ENCODE results near the gene SLC1A7.
A peak's percentile ranks its signal among the peaks of the same experiment; 100 is the strongest.

The SLC1A7 gene

DNA sequence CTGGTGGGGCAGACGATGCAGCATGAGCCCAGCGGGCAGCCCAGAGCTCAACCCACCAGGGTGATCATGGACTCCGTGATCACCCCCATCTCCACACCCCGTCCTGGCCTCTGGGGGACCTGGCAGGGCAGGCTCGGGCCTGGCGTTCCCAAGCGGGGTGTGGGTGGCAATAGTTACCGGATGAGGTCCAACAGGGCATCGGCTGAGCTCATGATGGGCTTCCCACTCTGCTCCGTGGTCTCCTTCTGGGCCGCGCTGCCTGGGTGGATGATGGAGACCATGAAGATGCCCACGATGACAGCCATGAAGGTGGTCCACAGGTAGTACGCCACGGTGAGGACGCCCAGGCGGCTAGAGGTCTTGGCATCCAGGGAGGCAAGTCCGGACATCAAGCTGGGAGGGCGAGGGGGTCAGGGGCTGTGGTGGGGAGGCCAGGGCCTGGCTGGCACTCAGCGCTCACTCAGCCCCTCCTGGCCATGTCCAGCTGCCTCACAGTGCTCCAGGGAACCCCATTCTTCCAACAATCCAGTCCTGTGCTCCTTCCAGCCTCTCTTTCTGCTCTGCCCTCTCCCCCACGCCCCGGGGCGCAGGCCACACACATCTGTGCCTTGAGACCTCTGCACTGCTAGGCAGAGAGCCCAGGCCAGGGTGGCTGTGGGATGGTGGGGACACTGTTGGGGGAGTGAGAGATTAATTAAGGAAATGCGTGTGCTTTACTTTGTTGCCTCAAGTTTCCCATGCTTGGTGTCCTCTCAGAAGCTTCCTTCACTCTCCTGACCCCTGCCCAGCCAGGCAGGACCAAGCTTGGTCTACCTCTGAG is 27.6 kb downstream of the SLC1A7 start:
- no peak for DNase-seq

DNA sequence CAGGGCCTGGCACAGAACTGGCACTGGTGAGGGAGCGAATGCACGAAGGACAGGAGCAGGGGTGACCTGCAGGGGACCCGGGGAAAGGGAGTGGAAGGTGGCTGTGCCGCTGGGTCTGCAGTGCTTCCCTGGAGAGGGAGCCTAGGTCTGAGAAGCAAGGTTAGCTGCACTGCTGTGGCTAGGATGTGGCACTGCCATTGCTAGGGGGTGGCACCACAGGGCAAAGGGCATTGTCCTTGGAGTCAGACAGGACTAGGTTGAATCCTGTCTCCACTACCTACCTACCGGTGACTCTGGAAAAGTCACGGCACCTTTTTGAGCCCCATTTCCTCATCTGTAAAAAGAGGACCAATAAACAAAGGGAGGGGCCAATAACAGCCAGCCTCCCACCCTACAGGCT is 28.3 kb downstream of the SLC1A7 start:
- no peak for DNase-seq

- DNase-seq: no peak
Observed at GRCh38 chr1:53112861-53113260, 29.6 kb downstream of the SLC1A7 start.

- DNase-seq: no peak
Observed at GRCh38 chr1:53112271-53112774, 30.1 kb downstream of the SLC1A7 start.

DNA sequence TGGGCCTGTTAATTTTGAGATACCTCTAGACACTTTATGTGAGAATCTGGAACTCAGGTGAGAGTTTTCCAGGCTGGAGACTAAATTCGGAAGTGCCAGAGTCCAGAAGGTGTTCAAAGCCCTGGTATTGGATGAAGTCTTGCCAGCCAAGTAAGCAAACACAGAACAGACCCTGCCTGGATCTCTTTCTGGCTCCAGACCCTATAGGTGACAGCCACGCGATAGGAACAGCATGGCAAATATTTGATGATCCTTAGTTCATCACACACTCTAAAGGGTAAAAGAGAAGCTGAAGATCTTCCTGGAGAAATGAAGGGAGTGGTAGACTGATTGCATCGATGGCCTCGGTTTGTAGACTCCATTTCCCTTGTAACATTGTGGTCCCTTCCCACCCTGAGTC is 30.7 kb downstream of the SLC1A7 start:
- DNase-seq: no peak

- peak in 1 of 2 experiments; percentile 16 for DNase-seq
Observed at GRCh38 chr1:53111073-53111556, 31.3 kb downstream of the SLC1A7 start.

DNA sequence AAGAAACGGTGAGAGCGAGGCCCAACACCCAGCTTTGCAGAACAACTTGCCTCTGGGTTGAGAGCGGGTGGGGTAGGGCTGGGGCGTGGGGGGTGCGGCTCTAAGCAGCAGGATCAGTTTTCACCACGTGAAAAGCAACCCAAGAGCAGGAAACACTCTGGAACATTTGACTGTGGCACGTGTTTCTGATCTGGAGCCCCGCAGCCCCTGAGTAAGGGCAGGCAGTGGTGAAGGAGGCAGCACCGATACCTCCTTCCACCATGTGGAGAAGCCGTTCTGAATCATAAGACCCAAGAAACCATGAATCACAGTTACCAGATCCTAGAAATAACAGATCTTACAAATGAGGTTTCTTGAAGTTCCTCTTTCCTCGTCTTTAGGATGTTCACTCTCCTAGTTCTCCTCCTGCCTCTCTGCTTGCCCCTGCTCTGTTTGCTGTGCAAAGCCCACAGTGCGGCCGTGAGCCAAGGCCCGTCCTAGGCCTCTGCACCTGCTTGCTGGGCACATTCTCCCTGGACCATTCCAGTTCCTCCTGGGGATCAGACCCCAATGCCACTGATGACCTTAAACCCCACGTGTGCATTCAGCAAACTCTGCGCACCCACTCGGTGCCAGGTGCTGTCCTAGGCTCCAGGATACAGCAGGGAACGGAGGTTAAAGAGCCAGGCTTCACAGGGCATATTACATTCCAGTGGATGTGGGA is 31.9 kb downstream of the SLC1A7 start:
- peak; percentile 95 to 97 for DNase-seq

GRCh38 chr1:53108646-53109580 is 33.5 kb downstream of the SLC1A7 start:
- DNase-seq: no peak

- DNase-seq: no peak
Observed at GRCh38 chr1:53107570-53108322, 34.7 kb downstream of the SLC1A7 start.

DNA sequence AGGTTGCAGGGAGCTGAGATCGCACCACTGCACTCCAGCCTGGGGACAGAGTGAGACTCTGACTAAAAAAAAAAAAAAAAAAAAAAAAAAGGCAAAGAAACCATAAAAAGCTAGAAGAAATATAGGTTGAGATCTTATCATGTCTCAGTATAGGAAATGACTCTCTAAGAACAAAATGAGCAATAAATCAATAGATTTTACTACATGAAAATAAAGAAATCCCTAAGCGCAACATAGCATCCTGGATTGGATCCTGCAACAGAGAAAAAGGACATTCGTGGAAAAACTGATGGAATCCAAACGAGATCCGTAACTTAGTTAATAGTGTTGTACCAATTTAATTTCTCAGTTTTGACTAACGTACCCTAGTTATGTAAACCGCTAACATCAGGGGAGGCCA is 35.3 kb downstream of the SLC1A7 start:
- no peak for DNase-seq

GRCh38 chr1:53104289-53104913 is 38.0 kb downstream of the SLC1A7 start:
- DNase-seq: peak; percentile 12 to 29

GRCh38 chr1:53094533-53094919 is 47.9 kb downstream of the SLC1A7 start:
- no peak for DNase-seq

GRCh38 chr1:53093778-53094532 is 48.5 kb downstream of the SLC1A7 start:
- no peak for DNase-seq

- DNase-seq: no peak
Observed at GRCh38 chr1:53093451-53093754, 49.0 kb downstream of the SLC1A7 start.

DNA sequence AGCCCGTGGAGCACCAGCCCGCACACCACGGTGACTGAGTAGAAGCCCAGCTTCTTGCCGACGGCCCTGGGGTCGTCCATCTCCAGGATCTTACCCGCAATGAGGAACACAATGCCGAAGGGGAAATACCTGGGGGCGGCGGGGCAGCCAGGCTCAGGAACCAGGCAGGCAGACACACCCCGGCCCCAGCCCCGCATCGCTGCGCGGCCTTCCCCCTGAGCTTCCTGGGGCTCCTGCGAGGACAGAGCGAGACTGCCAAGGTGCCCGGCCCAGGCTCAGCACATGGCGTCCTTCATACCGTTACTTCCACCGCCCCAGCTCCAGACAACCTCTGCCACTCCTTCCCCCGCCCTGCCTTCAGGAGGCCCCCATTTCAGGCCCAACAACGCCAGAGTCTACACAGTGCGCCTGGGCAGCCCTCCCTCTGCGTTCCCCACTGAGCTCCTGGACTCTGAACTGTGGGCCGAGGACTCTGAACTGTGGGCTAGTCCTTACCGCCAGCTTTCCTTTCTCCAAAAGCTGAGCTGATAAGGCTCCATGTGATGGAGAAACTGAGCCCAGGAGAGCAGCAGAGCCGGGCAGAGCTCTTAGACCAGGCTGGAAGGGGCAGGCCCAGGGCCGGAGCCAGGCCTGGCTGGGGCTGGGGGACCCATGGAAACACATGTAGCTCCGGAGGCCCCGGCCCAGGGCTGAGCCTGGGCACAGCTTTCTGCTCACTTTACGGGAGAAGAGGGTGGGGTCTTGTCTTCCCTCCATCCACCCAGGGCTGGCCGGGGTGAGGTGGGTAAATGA is 49.6 kb downstream of the SLC1A7 start:
- no peak for DNase-seq

- peak in 1 of 2 experiments; percentile 70 for DNase-seq
Observed at GRCh38 chr1:53091841-53092645, 50.4 kb downstream of the SLC1A7 start.

- peak; percentile 8 to 11 for DNase-seq
Observed at GRCh38 chr1:53090227-53091147, 52.0 kb downstream of the SLC1A7 start.
